Measurements from ENCODE around the gene STXBP6.

The STXBP6 gene

DNA sequence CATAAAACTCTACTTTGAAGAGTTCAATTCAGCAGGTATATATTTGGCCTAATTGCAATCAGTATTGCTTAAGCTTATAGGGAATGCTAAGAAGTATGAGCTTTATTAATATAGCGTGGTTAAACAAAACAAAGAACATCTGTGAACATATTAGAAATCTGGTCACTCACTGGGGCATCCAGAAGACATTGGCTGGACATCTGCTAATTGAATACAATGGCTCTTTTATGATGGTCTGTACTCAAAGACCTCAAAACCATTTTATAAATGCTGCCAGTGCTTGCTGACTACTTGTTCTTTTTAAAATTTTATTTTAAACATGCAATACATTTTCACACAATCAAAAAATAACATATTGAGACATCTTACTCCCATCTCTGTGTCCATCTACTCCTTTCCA is 173.0 kb downstream of the STXBP6 start:
- no peak overlapping the region for H3K4me3 ChIP-seq (ENCODE audit: low read length)
- TF ChIP-seq, protein P1, sequence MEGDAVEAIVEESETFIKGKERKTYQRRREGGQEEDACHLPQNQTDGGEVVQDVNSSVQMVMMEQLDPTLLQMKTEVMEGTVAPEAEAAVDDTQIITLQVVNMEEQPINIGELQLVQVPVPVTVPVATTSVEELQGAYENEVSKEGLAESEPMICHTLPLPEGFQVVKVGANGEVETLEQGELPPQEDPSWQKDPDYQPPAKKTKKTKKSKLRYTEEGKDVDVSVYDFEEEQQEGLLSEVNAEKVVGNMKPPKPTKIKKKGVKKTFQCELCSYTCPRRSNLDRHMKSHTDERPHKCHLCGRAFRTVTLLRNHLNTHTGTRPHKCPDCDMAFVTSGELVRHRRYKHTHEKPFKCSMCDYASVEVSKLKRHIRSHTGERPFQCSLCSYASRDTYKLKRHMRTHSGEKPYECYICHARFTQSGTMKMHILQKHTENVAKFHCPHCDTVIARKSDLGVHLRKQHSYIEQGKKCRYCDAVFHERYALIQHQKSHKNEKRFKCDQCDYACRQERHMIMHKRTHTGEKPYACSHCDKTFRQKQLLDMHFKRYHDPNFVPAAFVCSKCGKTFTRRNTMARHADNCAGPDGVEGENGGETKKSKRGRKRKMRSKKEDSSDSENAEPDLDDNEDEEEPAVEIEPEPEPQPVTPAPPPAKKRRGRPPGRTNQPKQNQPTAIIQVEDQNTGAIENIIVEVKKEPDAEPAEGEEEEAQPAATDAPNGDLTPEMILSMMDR (conservative IDR thresholded peaks at IDR 0.05; ENCODE audit: low read length) = no peak
- DNase-seq (ENCODE audit: low read depth) = no peak

DNA sequence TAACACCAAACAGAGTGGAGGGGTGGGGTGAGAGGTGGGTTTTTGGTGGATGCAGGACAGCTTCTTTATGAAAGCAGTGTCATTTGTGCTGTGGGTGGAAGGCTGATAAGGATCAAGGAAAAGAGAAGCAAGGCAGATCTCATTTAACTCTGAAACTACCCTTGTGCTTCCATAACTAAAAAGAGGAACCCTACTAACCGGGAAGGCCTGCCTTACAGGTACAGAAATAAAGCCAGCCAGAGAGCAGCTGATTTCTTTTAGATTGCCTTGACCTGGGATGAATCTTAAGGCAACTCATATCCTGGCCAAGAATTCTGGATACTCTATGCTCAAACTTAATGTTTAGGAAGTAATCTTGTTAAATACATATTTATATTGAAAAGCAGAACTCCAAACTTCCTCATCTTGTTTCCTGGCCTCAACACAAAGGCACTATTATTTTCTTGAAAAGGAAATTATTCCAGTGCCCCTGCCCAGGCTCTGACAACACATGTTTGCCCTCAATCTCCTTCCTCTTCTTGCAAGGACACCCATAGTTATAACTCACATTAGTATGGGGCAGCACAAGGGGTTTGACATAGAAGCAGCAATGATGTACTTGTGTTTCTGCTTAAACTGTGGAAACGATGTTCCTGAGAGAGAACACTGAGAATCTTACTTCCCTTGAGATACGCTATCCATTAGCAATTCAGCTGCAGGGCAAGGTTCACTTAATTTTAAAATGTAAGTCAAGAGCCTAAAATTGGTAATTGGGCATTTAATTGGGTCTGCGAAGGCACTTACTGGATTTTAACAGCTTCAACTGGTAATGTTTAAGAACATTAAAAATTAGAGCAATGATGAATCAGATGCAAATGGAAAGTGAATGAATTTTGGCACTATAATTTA is 173.7 kb downstream of the STXBP6 start:
- no peak for DNase-seq (ENCODE audit: low read depth)
- no peak overlapping the region for H3K4me3 ChIP-seq (ENCODE audit: low read length)
- TF ChIP-seq, protein P1 (conservative IDR thresholded peaks at IDR 0.05; ENCODE audit: low read length) = no peak

DNA sequence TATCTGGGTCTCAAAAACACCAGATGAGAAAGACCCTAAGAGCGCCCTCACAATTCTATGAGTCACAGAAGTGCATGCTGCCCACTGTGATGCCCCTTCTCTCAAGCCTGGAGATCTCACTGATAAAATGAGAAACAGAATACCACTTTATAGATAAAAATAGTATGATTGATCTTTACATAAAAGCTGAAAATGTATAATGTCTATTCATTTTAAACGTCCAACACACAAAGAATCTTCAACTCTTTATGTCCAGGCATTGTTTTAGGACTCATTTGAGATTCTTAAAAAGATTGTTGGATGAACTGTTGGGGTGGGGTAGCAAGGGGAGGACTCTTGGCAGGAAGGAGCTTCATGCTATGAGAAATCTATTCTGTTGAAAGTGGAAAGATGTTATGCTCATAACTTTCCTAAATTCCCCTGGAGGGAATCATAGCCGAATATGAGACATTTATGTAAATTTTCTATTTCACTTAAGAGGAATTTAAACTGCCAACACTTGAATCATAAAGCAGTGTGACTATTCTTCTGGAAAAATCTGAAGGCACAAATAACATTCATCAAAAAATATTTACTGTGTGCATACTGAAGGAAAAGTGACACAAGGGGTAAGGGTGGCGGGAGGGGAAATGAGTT is 174.6 kb downstream of the STXBP6 start:
- H3K4me3 ChIP-seq (ENCODE audit: low read length) = no peak overlapping the region
- no peak for DNase-seq (ENCODE audit: low read depth)

DNA sequence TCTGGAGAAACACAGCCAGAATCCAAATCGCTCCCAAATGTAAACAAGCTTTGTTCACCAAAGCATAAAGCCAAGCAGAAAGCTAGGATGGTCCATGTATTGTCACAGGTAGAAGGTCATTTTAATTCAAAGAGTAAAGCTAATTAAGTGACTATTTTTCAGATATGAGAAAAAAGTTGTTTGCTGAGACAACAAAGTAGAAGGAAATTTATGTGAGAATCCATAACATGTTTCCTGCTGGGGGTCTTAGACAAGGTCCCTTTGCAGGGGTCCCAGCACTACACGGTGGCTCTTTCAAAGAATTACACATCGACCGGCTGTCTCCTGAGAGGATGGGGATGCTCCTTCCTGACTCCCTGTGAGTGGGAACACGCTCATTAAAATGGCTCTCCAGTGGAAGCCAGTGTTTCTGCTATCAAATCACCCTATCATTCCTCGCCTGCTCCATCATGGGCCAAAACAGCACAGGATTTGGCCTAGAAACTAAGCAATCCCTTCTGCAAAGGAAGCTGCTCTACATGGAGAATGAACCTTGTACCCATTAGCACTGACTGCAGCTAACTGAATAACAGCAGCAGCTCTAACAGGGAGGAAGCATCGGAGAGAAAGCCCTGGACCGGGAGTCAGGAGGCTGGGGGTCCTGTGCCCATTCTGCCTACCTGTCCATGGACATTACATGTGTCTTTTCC is 175.3 kb downstream of the STXBP6 start:
- no peak for DNase-seq (ENCODE audit: low read depth)
- TF ChIP-seq, protein P1 (conservative IDR thresholded peaks at IDR 0.05; ENCODE audit: low read length) = no peak
- no peak overlapping the region for H3K4me3 ChIP-seq (ENCODE audit: low read length)

More for the DNA sequence above, 174.6 kb downstream of the STXBP6 start:
- TF ChIP-seq, protein P1 (conservative IDR thresholded peaks at IDR 0.05; ENCODE audit: low read length) = no peak

DNA sequence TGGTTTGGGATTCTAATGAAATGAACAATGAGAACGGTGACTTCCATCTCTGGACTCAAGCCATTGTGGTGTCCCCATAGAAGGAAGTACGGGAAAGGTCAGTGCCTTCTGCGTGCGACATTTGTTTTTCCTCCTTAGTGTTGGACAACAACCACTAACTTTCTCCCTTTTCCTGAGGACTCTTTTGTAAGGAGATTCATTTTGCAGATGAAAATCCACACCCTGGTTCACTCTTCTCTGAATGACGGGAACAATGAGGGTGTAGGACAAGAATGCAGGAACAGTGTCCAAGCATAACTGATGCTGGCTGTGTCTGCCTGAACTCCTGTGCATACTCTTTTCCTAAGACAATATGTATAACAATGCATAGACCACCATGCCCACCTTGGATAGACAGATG is 176.4 kb downstream of the STXBP6 start:
- TF ChIP-seq, protein P1 (conservative IDR thresholded peaks at IDR 0.05; ENCODE audit: low read length) = no peak
- H3K4me3 ChIP-seq (ENCODE audit: low read length) = no peak overlapping the region
- DNase-seq (ENCODE audit: low read depth) = no peak

DNA sequence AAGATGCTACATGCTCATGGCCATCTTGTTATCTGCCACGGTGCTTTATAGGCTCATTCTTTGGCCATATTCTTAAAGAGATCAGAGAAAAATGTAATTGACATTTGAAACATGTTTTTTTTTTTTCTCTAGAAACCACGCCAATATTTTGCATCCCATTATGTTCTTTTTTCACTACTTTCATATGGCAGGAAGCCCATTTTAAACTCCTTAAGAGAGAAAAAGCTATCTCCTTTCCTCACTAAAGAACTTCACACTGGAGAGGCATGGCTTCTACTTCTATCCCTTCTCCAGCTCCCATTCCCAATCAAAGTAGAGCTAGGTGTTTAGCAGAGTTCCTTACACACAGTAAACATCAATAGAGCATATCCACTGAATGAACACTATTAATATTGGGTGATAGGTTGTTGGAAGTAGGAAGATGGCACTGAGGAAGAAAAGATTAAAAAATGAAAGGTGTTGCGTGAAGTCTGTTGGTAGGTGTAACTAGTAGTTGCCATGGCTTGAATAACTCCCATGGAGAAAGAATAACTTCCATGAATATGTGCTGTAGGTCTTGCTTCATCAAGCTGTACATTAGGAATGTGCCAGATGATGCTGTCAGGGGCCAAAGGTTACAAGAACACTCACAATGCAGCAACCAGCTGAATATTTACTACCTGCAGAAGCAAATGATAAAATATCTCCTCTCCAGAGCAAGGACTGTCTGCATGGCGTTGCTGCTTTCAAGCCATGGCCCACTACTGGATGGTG is 178.8 kb downstream of the STXBP6 start:
- no peak for DNase-seq (ENCODE audit: low read depth)
- TF ChIP-seq, protein P1 (conservative IDR thresholded peaks at IDR 0.05; ENCODE audit: low read length) = no peak
- no peak overlapping the region for H3K4me3 ChIP-seq (ENCODE audit: low read length)

Measured in AG10803 (cell line).